ENCODE data around the gene RNF182.

- no peak for TF ChIP-seq POLR2A (IDR thresholded peaks at IDR 0.05)
- TF ChIP-seq, protein P1, sequence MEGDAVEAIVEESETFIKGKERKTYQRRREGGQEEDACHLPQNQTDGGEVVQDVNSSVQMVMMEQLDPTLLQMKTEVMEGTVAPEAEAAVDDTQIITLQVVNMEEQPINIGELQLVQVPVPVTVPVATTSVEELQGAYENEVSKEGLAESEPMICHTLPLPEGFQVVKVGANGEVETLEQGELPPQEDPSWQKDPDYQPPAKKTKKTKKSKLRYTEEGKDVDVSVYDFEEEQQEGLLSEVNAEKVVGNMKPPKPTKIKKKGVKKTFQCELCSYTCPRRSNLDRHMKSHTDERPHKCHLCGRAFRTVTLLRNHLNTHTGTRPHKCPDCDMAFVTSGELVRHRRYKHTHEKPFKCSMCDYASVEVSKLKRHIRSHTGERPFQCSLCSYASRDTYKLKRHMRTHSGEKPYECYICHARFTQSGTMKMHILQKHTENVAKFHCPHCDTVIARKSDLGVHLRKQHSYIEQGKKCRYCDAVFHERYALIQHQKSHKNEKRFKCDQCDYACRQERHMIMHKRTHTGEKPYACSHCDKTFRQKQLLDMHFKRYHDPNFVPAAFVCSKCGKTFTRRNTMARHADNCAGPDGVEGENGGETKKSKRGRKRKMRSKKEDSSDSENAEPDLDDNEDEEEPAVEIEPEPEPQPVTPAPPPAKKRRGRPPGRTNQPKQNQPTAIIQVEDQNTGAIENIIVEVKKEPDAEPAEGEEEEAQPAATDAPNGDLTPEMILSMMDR (IDR thresholded peaks at IDR 0.05), result no peak
Measured at GRCh38 chr6:13926378-13926777, 1.6 kb downstream of the RNF182 start.

All from lower leg skin (tissue), 3 donors.